HEK293 (cell line): ENCODE results near the gene PEX7.

Experiments used
- ZIC2 ChIP-seq: fragments of 450-650 bp; formaldehyde crosslinking; IDR thresholded peaks from 2 replicates; pipeline ENCODE4 v1.5.1; 2016; ENCODE audit warnings: missing biosample characterization, missing genetic modification characterization
- ZNF423 ChIP-seq: fragments of 450-650 bp; formaldehyde crosslinking; IDR thresholded peaks from 2 replicates; pipeline ENCODE4 v1.5.1; 2016; ENCODE audit warnings: missing biosample characterization, missing genetic modification characterization
- ZNF707 ChIP-seq: fragments of 450-650 bp; formaldehyde crosslinking; IDR thresholded peaks from 2 replicates; pipeline ENCODE4 v1.5.1; 2016; ENCODE audit warnings: missing biosample characterization, missing genetic modification characterization
- ZNF747 ChIP-seq: fragments of 450-650 bp; formaldehyde crosslinking; IDR thresholded peaks from 2 replicates; pipeline ENCODE4 v1.5.1; 2016; ENCODE audit warnings: missing biosample characterization, missing genetic modification characterization
- ZNF837 ChIP-seq: fragments of 450-650 bp; formaldehyde crosslinking; IDR thresholded peaks from 2 replicates; pipeline ENCODE4 v1.5.1; 2016; ENCODE audit warnings: missing biosample characterization, missing genetic modification characterization
- TF ChIP-seq, protein P1 (sequence below): fragments of 450-650 bp; formaldehyde crosslinking; IDR thresholded peaks from 2 replicates; pipeline ENCODE4 v1.5.1; 2016; ENCODE audit warnings: missing biosample characterization, missing genetic modification characterization
- TF ChIP-seq, protein P2 (sequence below): fragments of 450-650 bp; formaldehyde crosslinking; IDR thresholded peaks from 2 replicates; pipeline ENCODE4 v1.5.1; 2016; ENCODE audit warnings: missing biosample characterization, missing genetic modification characterization
- TF ChIP-seq, protein P3 (sequence below): fragments of 450-650 bp; formaldehyde crosslinking; IDR thresholded peaks from 2 replicates; pipeline ENCODE4 v1.5.1; 2017; ENCODE audit warnings: missing biosample characterization, missing genetic modification characterization
- TF ChIP-seq, protein P4 (sequence below): fragments of 450-650 bp; formaldehyde crosslinking; IDR thresholded peaks from 2 replicates; pipeline ENCODE4 v1.5.1; 2016; ENCODE audit warnings: missing biosample characterization, missing genetic modification characterization

DNA sequence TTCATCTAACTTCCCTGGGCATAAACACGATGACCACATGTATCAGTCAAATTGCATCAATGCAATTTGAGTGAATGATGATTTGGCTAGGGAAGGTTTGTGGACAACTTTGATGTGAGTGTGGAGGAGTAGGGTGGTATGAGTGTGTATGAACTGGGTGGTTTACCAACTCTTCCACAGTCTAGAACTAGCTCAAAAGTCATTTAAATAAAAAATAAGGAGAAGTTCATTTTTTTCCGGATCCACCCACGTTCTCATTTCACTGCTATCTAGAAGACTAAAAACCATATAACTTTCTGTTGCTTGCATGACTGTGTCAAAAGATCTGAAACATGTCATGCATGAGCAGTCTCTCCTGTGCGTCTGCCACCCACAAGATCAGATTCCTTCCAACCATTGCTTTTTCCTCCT lies 123.3 kb downstream of the PEX7 start:
- TF ChIP-seq ZNF837 (tag by site-specific recombination) (no peak), ZNF423 (no peak), ZIC2 (tag by site-specific recombination) (no peak), ZNF747 (tag by site-specific recombination) (no peak), ZNF707 (tag by site-specific recombination) (no peak)
- TF ChIP-seq, protein P1, sequence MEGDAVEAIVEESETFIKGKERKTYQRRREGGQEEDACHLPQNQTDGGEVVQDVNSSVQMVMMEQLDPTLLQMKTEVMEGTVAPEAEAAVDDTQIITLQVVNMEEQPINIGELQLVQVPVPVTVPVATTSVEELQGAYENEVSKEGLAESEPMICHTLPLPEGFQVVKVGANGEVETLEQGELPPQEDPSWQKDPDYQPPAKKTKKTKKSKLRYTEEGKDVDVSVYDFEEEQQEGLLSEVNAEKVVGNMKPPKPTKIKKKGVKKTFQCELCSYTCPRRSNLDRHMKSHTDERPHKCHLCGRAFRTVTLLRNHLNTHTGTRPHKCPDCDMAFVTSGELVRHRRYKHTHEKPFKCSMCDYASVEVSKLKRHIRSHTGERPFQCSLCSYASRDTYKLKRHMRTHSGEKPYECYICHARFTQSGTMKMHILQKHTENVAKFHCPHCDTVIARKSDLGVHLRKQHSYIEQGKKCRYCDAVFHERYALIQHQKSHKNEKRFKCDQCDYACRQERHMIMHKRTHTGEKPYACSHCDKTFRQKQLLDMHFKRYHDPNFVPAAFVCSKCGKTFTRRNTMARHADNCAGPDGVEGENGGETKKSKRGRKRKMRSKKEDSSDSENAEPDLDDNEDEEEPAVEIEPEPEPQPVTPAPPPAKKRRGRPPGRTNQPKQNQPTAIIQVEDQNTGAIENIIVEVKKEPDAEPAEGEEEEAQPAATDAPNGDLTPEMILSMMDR (tag by site-specific recombination) = no peak
- TF ChIP-seq, protein P2, sequence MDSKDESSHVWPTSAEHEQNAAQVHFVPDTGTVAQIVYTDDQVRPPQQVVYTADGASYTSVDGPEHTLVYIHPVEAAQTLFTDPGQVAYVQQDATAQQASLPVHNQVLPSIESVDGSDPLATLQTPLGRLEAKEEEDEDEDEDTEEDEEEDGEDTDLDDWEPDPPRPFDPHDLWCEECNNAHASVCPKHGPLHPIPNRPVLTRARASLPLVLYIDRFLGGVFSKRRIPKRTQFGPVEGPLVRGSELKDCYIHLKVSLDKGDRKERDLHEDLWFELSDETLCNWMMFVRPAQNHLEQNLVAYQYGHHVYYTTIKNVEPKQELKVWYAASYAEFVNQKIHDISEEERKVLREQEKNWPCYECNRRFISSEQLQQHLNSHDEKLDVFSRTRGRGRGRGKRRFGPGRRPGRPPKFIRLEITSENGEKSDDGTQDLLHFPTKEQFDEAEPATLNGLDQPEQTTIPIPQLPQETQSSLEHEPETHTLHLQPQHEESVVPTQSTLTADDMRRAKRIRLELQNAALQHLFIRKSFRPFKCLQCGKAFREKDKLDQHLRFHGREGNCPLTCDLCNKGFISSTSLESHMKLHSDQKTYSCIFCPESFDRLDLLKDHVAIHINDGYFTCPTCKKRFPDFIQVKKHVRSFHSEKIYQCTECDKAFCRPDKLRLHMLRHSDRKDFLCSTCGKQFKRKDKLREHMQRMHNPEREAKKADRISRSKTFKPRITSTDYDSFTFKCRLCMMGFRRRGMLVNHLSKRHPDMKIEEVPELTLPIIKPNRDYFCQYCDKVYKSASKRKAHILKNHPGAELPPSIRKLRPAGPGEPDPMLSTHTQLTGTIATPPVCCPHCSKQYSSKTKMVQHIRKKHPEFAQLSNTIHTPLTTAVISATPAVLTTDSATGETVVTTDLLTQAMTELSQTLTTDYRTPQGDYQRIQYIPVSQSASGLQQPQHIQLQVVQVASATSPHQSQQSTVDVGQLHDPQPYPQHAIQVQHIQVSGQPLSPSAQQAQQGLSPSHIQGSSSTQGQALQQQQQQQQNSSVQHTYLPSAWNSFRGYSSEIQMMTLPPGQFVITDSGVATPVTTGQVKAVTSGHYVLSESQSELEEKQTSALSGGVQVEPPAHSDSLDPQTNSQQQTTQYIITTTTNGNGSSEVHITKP (tag by site-specific recombination) = no peak
- TF ChIP-seq, protein P3, sequence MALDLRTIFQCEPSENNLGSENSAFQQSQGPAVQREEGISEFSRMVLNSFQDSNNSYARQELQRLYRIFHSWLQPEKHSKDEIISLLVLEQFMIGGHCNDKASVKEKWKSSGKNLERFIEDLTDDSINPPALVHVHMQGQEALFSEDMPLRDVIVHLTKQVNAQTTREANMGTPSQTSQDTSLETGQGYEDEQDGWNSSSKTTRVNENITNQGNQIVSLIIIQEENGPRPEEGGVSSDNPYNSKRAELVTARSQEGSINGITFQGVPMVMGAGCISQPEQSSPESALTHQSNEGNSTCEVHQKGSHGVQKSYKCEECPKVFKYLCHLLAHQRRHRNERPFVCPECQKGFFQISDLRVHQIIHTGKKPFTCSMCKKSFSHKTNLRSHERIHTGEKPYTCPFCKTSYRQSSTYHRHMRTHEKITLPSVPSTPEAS (tag by site-specific recombination) = no peak
- TF ChIP-seq, protein P4, sequence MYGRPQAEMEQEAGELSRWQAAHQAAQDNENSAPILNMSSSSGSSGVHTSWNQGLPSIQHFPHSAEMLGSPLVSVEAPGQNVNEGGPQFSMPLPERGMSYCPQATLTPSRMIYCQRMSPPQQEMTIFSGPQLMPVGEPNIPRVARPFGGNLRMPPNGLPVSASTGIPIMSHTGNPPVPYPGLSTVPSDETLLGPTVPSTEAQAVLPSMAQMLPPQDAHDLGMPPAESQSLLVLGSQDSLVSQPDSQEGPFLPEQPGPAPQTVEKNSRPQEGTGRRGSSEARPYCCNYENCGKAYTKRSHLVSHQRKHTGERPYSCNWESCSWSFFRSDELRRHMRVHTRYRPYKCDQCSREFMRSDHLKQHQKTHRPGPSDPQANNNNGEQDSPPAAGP = no peak
